GM10266 (cell line): ENCODE data around the gene TMEM222.

Experiments used
- DNase-seq: peaks from one replicate; pipeline ENCODE4 v3.0.0; 2012; ENCODE audit errors: extremely low spot score
- TF ChIP-seq, protein P1 (sequence below): IDR thresholded peaks from 2 replicates; pipeline ENCODE4 v1.5.1; 2012; ENCODE audit warnings: mild to moderate bottlenecking, low read depth; ENCODE audit not compliant: control insufficient read depth, insufficient read depth; ENCODE audit errors: missing control alignments

The TMEM222 gene

GRCh38 chr1:27360159-27361043 is 38.4 kb downstream of the TMEM222 start:
- TF ChIP-seq, protein P1, sequence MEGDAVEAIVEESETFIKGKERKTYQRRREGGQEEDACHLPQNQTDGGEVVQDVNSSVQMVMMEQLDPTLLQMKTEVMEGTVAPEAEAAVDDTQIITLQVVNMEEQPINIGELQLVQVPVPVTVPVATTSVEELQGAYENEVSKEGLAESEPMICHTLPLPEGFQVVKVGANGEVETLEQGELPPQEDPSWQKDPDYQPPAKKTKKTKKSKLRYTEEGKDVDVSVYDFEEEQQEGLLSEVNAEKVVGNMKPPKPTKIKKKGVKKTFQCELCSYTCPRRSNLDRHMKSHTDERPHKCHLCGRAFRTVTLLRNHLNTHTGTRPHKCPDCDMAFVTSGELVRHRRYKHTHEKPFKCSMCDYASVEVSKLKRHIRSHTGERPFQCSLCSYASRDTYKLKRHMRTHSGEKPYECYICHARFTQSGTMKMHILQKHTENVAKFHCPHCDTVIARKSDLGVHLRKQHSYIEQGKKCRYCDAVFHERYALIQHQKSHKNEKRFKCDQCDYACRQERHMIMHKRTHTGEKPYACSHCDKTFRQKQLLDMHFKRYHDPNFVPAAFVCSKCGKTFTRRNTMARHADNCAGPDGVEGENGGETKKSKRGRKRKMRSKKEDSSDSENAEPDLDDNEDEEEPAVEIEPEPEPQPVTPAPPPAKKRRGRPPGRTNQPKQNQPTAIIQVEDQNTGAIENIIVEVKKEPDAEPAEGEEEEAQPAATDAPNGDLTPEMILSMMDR = no peak
- DNase-seq = peak; percentile 71

DNA sequence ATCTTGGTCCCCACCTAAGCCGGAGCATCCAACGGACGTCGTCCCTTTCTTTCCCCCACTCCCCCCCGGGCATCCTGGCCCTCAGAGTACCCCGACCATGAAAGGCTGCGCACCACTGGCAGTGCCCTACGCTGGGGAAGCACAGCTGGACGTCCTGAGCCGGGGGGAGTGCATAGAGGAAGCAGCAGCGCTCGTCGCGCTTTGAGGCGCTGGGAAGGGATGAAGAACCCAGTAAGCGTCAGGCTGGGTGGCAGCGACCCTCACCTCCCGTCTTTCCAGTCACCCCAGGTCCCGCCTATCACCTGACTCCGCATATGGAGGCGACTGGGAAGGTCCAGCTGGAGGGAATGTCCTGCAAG is 39.1 kb downstream of the TMEM222 start:
- no peak for DNase-seq
- TF ChIP-seq, protein P1 = no peak

DNA sequence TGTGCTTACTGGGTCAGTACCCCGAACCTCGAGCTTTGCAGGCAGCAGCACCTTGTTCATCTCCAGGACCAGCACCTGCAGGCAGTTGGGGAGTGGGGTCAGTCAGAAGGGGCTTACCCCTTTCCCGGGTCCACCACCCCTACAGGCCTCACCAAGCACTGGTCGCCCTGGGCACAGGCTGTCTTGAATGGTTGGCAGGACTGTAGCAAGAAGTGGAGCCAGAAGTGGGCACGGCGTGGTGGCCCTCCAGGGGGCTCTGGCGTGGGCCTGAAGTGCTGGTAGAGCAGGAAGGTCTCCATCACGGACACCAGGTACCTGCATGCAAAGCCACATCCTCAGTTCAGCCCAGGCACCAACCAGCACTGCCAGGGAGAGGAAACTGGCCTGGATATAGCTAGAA is 39.6 kb downstream of the TMEM222 start:
- no peak for DNase-seq
- TF ChIP-seq, protein P1 = no peak

- TF ChIP-seq, protein P1 = no peak
- DNase-seq = no peak
These were observed 42.1 kb downstream of the TMEM222 start for GRCh38 chr1:27363766-27364695.

- no peak for DNase-seq
- TF ChIP-seq, protein P1 = no peak
These were observed 42.9 kb downstream of the TMEM222 start for GRCh38 chr1:27364696-27365371.

- peak; percentile 98 for DNase-seq
- TF ChIP-seq, protein P1 = no peak
These were observed 43.6 kb downstream of the TMEM222 start for GRCh38 chr1:27365372-27366112.
